ENCODE results near the gene ATP8A2.
"Not testable (repeated sequence)": the region's sequence is repeated elsewhere in the genome, so short reads cannot be mapped to it uniquely, and the experiment has no call there.

The ATP8A2 gene

DNA sequence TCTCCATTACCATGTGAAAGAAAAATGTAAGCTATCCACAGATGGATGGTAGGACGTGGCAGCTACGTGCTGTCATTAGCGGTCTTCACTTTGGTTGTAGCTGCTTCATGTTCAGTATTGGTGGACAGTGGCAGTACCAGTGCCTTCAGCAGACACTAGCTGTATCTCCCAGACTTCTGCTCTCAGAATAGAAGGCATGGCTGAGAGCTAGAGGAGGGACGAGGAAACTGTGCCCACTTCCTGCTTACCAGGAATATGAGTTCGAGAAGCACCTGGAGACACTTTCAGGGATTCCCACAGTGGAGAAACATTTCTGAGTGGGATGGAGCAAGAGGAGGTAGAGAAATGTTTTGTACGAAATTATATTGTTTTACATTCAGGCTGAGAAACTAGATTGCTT, 686.9 kb downstream of the ATP8A2 start:
- no peak for DNase-seq

DNA sequence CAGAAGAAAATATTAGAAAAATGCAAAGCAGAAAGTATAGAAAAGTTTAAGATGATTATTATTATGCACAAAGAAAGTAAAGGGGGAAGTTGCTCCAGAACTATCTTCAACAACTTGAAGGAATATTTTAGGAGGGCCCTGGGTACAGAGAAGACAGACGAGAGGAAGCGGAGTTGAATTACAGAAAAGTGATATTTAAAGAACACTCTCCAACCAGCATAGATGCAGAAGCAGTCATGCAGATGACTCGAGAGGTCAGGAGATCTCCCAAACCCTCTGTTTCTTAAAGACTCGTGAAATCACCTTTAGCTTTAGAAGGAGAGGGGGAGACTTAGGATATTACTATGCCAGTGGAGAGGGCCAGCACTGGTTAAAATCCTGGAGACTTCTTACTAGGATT, 688.6 kb downstream of the ATP8A2 start:
- no peak for DNase-seq

DNA sequence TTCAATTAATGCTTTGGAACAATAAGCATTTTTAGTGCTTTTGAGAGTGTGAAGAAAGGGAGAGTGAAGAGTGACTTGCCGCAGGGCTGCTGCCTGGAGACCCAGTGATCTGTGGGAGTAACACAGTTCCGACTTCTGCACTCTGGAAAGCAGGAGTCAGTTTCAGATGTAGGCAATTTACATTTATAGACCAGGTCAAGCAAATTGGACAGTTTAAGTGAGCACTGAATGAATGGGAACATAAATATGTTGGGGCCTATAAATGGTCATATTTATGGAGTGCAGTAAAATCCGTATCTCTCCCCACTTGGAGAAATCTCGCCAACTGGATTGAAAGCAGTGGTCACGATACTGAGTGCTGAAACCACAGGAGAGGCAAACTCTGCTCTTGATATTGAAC, 689.5 kb downstream of the ATP8A2 start:
- DNase-seq: no peak

DNA sequence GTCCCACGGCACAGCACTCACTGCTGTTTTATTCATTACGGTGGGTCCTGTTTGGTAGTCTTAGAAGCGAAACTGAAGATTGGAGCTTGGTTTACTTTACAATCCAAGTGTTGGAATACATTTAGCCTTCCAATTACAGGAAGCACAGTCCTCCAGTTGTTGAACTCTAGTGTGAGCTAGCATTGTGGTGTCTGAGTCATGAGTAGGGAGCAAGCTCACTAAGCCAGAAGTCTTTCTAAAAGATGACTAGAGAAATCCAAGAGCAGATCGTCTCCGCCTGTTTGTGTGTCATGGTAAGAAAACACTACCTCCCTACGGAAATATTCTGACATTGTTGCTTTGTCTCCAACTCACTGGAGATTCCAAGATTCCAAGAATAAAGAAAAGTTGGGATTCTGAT, 690.2 kb downstream of the ATP8A2 start:
- DNase-seq: no peak

DNA sequence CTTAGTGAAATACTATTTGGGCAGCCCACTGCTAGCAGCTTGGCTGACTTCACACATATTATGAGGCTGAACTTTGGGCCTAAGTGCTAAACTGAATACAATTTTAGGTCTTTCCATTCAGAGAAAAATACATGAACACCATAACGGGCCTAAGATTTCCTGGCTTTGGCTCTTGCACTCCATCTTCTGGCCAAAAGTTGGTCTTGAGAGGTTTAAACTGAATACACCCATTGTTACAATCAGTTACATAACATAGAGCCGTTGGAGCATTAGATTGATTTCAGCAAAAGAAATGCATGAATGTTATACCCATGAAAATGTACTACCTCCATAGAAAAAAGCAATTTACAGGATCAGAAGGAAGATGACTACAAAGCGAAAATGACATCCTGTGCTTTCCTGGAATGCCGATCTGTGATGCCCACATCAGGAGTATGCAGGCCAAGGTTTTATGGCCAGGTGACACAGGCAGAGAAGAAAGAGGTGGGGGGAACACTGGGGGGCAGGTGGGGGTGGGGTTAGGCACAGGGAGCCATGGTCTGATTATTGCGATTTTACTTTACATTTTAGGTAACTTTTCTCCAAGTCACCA, 691.2 kb downstream of the ATP8A2 start:
- peak; percentile 48 for DNase-seq

DNA sequence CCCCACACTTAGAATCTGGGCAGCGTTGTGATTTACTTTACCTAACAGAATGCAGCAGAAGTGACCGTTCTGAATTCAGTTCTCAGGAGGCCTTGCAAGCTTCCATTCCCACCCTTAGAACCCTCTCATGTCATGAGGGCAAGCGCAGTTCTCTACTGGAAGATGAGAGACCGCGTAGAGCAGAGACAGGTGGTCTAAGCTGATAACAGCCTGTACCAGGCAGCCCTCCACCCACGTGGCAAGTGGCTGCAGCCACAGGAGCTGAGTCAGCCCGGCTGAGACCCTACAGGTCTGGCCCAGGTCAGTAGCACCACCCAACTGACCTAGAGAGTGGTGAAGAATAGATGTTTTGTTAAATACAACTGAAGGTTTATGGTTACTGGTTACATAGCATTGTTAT, 694.7 kb downstream of the ATP8A2 start:
- DNase-seq: not testable (repeated sequence)

DNA sequence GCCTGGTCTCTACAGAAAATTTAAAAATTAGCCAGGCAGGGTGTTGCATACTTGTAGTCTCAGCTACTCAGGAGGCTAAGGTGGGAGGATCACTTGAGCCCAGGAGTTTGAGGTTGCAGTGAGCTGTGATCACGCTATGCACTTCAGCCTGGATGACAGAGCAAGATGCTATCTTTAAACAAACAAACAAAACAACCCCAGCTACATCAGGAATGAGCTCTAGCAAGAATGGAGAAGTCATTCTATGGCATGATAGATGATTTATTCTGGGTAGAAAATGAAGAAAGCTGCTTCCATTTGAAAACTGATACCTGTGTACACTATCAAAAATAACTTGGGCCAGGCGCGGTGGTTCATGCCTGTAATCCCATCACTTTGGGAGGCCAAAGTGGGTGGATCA, 695.8 kb downstream of the ATP8A2 start:
- no peak for DNase-seq

DNA sequence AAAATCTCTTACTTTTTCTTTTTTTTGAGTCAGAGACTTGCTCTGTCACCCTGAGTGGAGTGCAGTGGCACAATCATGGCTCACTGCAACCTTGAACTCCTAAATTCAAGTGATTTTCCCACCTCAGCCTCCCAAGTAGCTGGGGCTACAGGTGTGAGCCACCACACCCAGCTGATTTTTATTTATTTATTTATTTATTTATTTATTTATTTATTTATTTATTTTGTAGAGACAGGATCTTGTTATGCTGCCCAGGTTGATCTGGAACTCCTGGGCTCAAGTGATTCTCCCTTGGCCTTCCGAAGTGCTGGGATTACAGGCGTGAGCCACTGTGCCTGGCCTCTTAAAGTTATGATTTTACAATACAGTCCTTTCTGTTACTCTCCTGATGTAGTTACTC, 696.6 kb downstream of the ATP8A2 start:
- DNase-seq: not testable (repeated sequence)

DNA sequence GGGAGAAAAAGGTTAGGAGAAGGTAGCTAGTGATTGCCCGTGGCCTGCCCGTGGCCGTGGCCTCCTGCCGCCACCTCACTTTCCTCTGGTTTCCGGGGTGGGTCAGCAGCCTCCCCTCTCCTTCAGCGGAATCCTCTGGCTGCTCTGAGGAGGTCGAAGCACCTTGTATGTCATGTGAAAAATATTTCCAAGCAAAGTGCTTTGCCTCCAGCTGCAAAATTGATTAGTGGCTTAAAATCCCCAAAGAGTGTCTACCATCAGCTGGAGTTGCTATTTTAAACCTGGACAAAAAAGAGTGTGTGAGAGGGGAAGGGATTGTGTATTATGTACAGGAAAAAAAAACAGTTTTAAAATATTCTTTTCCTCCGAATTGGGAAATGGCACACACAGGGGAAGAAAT, 697.9 kb downstream of the ATP8A2 start:
- DNase-seq: not testable (repeated sequence)

DNA sequence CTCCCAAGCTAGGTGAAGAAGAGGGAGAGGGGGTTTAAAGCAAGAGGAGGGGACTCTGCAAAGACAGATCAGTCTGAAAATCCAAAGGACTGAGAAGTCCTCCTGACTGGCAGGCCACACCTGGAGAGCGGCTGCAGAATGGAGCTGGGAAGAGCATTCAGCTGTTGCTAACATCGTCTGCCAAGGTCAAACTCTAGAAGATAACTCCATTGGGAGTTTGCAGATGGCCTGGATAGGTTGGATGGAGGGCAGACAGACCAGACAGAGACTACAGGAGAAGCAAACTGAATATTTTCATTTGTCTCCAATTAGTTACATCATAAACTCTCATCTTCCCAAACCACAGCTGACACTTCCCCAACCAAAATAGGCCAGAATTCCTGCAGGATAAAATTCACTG, 699.9 kb downstream of the ATP8A2 start:
- DNase-seq: no peak

DNA sequence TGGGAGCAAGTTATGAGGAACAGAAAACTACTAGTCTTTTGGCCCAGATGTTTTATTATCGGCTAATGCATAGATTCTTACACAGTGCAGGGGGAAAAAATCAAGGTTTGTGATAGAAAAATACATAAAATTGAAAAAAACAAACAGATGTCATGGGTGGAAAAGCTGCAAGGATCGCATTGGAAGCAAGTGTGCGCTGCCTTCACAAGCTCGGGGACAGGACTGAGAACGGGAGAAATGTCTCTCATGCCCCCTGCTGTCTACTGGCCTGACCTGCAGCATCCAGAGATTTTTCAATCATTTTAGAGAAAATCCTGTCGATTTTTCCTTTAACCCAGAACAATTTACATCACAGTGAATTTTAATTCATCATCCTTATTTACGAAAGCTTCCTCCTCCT, 700.6 kb downstream of the ATP8A2 start:
- DNase-seq: not testable (repeated sequence)

DNA sequence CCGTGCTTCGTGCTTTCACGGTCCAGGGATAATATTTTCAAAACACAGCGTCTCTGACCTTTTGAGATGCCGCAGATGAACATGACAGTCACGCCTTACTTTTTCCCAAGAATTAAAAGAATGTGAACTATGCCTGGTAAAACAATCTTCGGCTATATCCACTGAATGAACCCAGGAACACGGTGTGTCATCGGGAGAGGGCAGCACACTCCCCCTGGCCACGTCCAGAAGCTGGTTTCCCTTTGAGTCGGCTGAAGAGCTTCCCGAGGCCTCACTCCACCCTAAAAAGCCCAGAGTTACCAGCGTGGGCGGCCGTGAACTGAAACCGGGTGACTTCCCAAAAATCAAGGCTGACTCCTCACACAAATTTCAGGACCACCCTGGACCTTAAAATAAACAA, 702.9 kb downstream of the ATP8A2 start:
- no peak for DNase-seq
